Measurements from ENCODE around the gene MCOLN2.
"Not testable (repeated sequence)": the region's sequence is repeated elsewhere in the genome, so short reads cannot be mapped to it uniquely, and the experiment has no call there.

MCOLN2 gene

GRCh38 chr1:84939761-84940160, 57.2 kb downstream of the MCOLN2 start:
- no peak for DNase-seq

DNA sequence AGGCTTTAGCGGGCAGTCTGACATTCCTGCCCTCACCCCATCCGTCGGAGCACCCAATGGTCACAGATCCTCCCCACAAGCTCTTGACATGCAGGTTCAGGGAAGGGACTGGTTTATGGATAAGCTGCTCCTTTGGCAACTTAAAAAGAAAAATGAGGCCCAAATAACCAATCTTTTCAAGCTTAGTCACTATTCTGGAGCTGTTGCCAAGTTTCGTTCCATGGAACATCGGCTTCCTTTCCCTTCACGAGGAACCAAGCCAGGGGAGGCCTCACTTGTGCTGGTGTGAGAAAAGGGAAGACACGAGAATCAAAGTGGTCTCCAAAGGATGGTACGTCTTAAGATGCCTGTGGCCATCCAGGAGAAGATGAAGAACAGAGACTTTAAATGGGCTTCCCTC, 57.8 kb downstream of the MCOLN2 start:
- DNase-seq, result no peak

GRCh38 chr1:84936116-84936810, 60.6 kb downstream of the MCOLN2 start:
- peak; percentile 34 for DNase-seq

GRCh38 chr1:84933011-84933611, 63.8 kb downstream of the MCOLN2 start:
- DNase-seq, result no peak

DNA sequence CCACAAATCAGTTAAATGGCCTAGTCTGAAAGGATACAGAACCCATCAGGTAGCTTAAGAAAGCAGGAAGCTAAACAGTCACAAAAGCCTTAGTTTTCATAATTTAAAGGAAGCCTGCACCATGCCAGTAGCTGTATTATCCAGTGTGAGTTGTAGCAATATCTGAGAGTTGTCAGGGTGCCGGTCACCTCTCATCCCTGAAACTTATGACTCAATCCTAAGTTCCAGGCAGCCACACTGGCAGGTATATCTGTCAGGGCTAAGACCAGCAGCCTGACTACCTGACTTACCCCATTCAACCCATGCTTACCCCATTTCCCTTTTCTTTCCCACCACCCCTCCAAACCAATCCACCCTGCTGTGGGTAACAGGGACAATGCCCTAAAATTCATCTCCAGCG, 66.1 kb downstream of the MCOLN2 start:
- DNase-seq, result no peak

DNA sequence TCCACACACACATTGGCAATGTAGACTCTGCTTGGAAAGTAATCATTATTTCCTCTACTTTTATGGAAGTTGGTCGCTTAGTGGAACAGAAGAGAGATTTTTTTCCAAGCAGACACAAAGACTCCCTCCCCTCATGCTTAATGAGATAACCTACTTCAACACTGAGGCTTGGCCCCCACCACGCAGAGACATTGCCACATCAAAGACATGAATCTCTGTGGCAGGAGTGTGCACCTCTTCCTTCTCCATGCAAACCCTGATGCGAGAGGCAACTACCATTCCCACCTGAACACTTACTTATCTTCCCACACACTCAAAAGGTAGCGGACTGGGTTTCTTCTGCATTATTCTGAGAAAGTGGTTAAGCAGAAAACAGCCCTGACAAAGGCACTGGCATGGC, 66.6 kb downstream of the MCOLN2 start:
- no peak for DNase-seq

GRCh38 chr1:84929581-84929980, 67.3 kb downstream of the MCOLN2 start:
- DNase-seq, result no peak

- DNase-seq, result no peak
Observed at GRCh38 chr1:84928979-84929378, 67.9 kb downstream of the MCOLN2 start.

- no peak for DNase-seq
Observed at GRCh38 chr1:84923317-84923716, 73.6 kb downstream of the MCOLN2 start.

GRCh38 chr1:84920159-84920558, 76.8 kb downstream of the MCOLN2 start:
- no peak for DNase-seq

GRCh38 chr1:84919461-84919970, 77.4 kb downstream of the MCOLN2 start:
- no peak for DNase-seq

DNA sequence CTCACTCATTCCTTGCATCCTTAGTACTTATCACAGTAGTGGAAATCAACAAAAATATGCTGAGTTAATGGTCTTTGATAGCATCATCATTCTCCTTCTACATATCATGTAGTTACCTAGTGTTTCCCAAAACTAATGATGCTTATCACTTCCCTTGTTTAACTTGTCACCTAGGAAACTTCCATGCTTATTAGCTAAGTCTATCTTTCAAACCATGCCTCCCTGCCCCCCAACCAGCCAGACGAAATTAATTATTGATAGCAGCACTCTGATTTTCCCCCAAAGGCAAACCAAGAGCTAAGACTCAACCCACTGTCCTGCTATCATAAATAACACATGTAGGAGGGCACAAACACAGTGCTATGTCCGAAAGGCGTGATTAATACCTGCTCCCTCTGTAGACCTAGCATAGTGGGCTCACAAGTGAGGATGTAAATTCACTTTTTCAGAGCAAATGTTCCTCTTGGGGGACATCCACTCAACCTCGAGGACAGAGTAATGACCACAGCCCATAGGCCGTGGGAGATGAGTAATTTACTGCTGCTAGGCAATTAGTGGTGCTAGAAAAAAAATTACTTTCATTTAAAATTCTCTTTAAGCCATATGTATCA, 78.1 kb downstream of the MCOLN2 start:
- DNase-seq, result no peak

DNA sequence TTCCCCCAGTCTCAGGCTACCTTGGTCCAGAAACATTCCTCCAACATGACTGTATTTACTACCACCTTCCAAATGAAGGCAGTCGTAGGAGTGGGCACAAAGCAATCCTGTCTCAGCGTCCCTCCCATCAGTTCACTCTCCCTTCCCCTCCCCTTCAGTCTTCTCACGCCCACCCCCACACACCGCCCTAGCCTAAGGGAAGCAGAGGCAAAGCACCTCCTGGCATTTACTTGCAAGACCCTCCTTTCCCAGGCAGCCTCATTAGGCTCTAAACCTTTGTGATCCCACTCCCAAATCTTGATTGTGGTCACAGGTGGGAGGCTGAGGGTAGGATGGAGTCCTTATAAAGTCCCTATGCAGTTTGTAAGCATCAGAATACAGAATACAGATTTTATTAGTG, 80.0 kb downstream of the MCOLN2 start:
- no peak for DNase-seq

DNA sequence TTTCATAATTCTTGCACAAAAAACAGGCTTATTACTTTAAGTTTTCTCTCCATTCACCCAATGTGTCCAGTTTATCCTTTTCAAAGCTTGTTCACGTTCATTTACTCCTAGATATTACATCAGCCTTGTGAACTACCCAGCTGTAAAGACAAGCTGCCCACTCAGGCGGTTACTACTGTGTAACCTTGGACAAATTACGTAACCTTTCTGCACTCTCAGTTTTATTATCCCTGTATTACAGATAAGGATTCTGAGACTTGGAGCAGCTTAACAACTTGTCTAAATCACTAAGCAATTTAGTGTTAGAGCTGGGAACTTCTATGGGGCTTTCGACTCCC, 83.4 kb downstream of the MCOLN2 start:
- no peak for DNase-seq

DNA sequence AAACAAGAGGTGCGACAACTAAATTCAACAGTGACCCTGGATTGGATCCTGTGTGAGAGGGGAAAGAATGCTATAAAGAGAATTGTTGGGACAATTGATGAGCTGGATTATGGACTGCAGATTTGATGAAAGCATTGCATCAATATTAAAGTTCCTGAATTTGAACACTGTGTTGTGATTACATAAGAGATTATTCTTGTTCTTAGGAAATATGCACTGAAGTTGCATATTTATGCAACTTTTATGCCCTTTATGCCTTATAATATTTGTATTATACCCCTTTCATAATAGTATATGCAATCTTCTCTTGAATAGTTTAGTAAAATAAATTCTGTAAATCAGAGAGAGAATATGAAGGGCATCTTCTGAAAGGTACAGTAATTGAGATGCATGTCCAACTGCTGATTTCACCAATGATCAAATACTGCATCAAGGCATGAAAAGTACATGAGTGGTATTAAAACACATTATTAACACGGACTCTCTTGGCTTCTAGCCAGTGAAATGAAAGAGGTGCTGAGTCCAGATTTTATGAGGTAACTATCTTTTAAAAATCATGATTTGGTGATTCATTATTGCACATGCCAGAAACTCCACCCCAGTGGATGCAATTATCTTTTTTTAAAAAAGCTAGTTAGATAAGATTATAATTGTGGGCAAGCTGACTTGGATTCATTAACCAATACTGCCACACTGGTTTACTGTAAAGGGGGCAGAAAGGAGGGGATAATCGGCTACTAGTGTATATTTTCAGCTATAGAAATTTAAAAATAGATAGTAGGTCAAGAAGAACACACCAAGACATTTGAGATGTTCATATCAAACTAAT, 84.0 kb downstream of the MCOLN2 start:
- no peak for DNase-seq

DNA sequence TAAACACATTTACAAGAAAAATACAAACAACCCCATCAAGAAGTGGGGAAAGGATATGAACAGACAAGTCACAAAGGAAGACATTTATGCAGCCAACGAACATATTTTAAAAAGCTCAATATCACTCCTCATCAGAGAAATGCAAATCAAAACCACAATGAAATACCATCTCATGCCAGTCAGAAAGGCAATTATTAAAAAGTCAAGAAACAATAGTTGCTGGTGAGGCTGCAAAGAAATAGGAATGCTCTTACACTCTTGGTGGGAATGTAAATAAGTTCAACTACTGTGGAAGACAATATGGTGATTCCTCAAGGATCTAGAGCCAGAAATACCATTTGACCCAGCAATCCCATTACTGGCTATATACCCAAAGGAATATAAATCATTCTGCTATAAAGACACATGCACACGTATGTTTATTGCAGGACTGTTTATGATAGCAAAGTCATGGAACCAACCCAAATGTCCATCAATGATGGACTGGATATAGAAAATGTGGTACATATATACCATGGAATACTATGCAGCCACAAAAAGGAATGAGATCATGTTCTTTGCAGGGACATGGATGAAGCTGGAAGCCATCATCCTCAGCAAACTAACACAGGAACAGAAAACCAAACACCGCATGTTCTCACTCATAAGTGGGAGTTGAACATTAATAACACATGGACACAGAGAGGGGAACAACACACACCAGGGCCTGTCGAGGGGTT, 88.0 kb downstream of the MCOLN2 start:
- not testable (repeated sequence) for DNase-seq

DNA sequence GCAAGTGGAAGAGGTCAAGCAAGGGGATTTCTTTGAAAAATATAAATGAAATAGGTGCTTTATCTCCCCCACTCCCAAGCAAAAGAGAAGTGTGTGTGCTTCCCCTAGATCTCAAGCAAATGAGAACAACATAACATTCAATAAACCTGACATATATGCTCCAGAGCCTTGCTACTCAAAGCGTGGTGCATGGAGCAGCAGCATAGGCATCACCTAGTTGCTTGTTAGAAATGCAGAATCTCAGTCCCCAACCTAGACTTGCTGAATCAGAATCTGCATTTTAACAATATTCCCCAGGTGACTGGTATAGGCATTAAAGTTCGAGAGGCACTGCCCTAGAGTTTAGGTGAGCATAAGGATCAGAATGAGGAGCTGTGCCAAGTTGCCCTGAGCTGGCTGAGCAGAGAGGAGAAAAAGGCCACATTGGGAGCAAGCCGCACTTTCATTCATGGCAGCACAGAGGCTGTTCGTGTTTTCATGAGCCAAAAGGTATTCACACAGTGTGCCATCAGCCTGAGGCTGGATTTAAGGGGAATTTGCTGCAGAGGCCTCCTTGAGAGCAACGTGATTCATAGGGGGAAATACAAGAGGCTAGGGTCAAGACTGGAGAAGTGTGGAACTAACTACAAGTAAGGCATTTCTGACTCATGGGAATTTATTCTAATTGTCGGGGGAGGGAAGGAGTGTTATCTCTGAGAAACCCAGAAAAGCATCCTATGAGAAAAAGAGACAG, 89.7 kb downstream of the MCOLN2 start:
- no peak for DNase-seq

GRCh38 chr1:84902727-84903126, 94.2 kb downstream of the MCOLN2 start:
- not testable (repeated sequence) for DNase-seq

- DNase-seq, result no peak
Observed at GRCh38 chr1:84899969-84900368, 96.9 kb downstream of the MCOLN2 start.

- no peak for DNase-seq
Observed at GRCh38 chr1:84896279-84896678, 100.6 kb downstream of the MCOLN2 start.

GRCh38 chr1:84892705-84893618, 104.0 kb downstream of the MCOLN2 start, which contains the start of gene LPAR3:
LPAR3 (minus strand) TSS chr1:84893206; CDS start chr1:84866120, 27,086 bp downstream.
- DNase-seq, result no peak

All from GDM1 (cell line).